ENCODE results near the gene ARNT2.
A peak's percentile ranks its signal among the peaks of the same experiment; 100 is the strongest.

Gene ARNT2

DNA sequence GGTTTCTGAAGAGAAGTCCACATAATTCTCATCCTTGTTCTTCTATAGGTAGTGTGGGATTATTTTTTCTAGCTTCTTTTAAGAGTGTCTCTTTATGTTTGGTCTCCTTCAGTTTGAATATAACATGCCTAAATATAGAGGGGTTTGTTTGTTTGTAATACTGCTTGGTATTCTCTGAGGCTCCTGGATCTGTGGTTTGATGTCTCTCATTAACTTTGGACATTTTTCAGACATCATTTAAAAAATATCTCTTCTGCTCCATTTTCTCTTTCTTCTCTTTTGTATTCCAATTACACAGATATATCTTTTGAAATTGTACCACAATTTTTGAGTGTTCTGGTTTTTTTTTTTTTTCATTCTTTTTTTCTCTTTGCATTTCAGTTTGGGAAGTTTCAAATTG lies 113.1 kb downstream of the ARNT2 start:
- Histone ChIP-seq H3K9ac (ENCODE audit: low read length) (no peak overlapping the region), H3K27ac (ENCODE audit: low read length, poor library complexity, severe bottlenecking) (no peak overlapping the region), H3K14ac (ENCODE audit: low read length in 2 of 2) (no peak overlapping the region), H4K8ac (ENCODE audit: low read length) (no peak overlapping the region), H3K18ac (ENCODE audit: low read depth in 1 of 2, low read length in 2 of 2) (no peak overlapping the region), H2BK15ac (ENCODE audit: low read depth, poor library complexity, severe bottlenecking) (no peak overlapping the region), H3K4me1 (ENCODE audit: control insufficient read depth, insufficient read depth, low read depth, low read length) (peaks cover 3% of the 10 kb centered on the region), H2AK5ac (ENCODE audit: low read length, severe bottlenecking) (no peak overlapping the region), H2BK5ac (ENCODE audit: low read depth, low read length, poor library complexity, severe bottlenecking) (no peak overlapping the region), H2BK120ac (ENCODE audit: low read depth, low read length) (no peak overlapping the region), H3K27me3 (ENCODE audit: control insufficient read depth in 1 of 2, insufficient read depth in 1 of 2, low read length in 2 of 2) (no peaks in the 10 kb centered on the region), H3K79me1 (replicated peaks; ENCODE audit: low read length, poor library complexity, severe bottlenecking) (no peaks in the 10 kb centered on the region), H3K4me3 (ENCODE audit: insufficient read depth in 1 of 2, low read depth in 1 of 2, low read length in 2 of 2) (peak overlapping the region in 1 of 2 experiments; percentile 40), H3K4me2 (ENCODE audit: low read length, poor library complexity, severe bottlenecking) (no peak overlapping the region), H3K23ac (ENCODE audit: low read length in 2 of 2) (no peak overlapping the region), H2BK12ac (ENCODE audit: low read length in 2 of 2) (no peak overlapping the region), H3K4ac (ENCODE audit: low read depth in 1 of 2, low read length in 2 of 2) (no peak overlapping the region), H3K9me3 (ENCODE audit: control insufficient read depth, low read length) (peaks cover 21% of the 10 kb centered on the region), H2AFZ (ENCODE audit: low read depth, low read length) (no peak overlapping the region), H3K36me3 (ENCODE audit: control insufficient read depth in 1 of 2, insufficient read depth in 2 of 2, low read depth in 1 of 2, low read length in 2 of 2) (peaks cover 3 to 5% of the 10 kb centered on the region in 2 experiments), H4K91ac (ENCODE audit: low read length) (no peak overlapping the region)
- DNase-seq: no peak

DNA sequence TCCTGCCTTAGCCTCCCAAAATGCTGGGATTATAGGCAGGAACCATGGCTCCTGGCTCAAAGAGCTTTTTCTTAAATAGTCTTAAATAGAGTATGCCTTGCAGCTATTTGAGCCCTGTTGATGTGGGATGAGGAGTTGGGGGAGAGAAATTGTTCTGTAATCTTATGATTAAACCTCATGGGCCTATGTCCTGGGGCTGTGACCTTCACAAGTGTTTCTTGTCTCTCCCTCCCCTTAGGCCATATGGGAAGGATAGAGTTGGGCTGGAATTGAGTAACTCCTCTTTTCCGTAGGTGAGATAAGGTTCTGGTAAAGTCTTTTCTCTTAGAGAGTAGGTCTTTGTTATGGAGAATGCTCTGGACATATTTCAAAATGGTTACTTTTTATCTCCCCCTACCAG lies 114.3 kb downstream of the ARNT2 start:
- 100% methylated on average over 1 of the region's 1 CpG for WGBS
- H3K23ac ChIP-seq (ENCODE audit: low read length in 2 of 2): no peak overlapping the region
- no peak overlapping the region for H4K91ac ChIP-seq (ENCODE audit: low read length)
- H2BK120ac ChIP-seq (ENCODE audit: low read depth, low read length): no peak overlapping the region
- H3K9me3 ChIP-seq (ENCODE audit: control insufficient read depth, low read length): peaks cover 21% of the 10 kb centered on the region
- no peak for DNase-seq
- no peaks in the 10 kb centered on the region for H3K27me3 ChIP-seq (ENCODE audit: control insufficient read depth in 1 of 2, insufficient read depth in 1 of 2, low read length in 2 of 2)
- no peak overlapping the region for H3K4me3 ChIP-seq (ENCODE audit: insufficient read depth in 1 of 2, low read depth in 1 of 2, low read length in 2 of 2)
- H2AK5ac ChIP-seq (ENCODE audit: low read length, severe bottlenecking): no peak overlapping the region
- no peak overlapping the region for H2BK15ac ChIP-seq (ENCODE audit: low read depth, poor library complexity, severe bottlenecking)
- H3K27ac ChIP-seq (ENCODE audit: low read length, poor library complexity, severe bottlenecking): no peak overlapping the region
- no peaks in the 10 kb centered on the region for H3K4me1 ChIP-seq (ENCODE audit: control insufficient read depth, insufficient read depth, low read depth, low read length)
- H3K4me2 ChIP-seq (ENCODE audit: low read length, poor library complexity, severe bottlenecking): no peak overlapping the region
- H2BK5ac ChIP-seq (ENCODE audit: low read depth, low read length, poor library complexity, severe bottlenecking): no peak overlapping the region
- H3K4ac ChIP-seq (ENCODE audit: low read depth in 1 of 2, low read length in 2 of 2): no peak overlapping the region
- H2BK12ac ChIP-seq (ENCODE audit: low read length in 2 of 2): no peak overlapping the region
- no peaks in the 10 kb centered on the region for H3K79me1 ChIP-seq (replicated peaks; ENCODE audit: low read length, poor library complexity, severe bottlenecking)
- no peak overlapping the region for H2AFZ ChIP-seq (ENCODE audit: low read depth, low read length)
- no peak overlapping the region for H3K18ac ChIP-seq (ENCODE audit: low read depth in 1 of 2, low read length in 2 of 2)
- peaks cover 5 to 6% of the 10 kb centered on the region in 2 experiments for H3K36me3 ChIP-seq (ENCODE audit: control insufficient read depth in 1 of 2, insufficient read depth in 2 of 2, low read depth in 1 of 2, low read length in 2 of 2)
- H3K9ac ChIP-seq (ENCODE audit: low read length): no peak overlapping the region
- no peak overlapping the region for H4K8ac ChIP-seq (ENCODE audit: low read length)
- no peak overlapping the region for H3K14ac ChIP-seq (ENCODE audit: low read length in 2 of 2)

DNA sequence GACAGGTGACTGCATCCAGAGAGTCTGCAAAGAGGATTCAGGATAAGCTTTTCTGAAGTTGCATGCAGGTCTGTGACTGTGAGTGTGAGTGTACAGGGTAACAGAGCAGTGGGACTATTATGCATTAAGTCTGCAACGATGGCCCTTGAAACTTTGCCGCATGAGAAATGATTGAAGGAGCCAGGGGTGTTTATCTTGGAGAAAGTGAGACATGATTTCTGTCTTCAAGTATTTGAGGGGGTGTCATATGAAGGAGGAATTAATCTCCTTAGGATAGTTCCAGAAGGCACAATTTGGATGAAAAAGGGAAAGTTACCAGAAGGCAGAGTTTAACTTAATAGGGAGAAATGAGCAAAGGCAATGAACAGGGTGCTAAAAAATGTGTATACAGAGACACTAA lies 119.6 kb downstream of the ARNT2 start:
- peaks cover 3% of the 10 kb centered on the region for H3K9me3 ChIP-seq (ENCODE audit: control insufficient read depth, low read length)
- no peak overlapping the region for H3K4me2 ChIP-seq (ENCODE audit: low read length, poor library complexity, severe bottlenecking)
- H3K4me1 ChIP-seq (ENCODE audit: control insufficient read depth, insufficient read depth, low read depth, low read length): no peaks in the 10 kb centered on the region
- no peak overlapping the region for H3K14ac ChIP-seq (ENCODE audit: low read length in 2 of 2)
- no peak overlapping the region for H3K4ac ChIP-seq (ENCODE audit: low read depth in 1 of 2, low read length in 2 of 2)
- H3K9ac ChIP-seq (ENCODE audit: low read length): no peak overlapping the region
- H2BK5ac ChIP-seq (ENCODE audit: low read depth, low read length, poor library complexity, severe bottlenecking): no peak overlapping the region
- no peak overlapping the region for H2BK12ac ChIP-seq (ENCODE audit: low read length in 2 of 2)
- WGBS: 99% methylated on average over 2 of the region's 2 CpGs
- H2BK15ac ChIP-seq (ENCODE audit: low read depth, poor library complexity, severe bottlenecking): no peak overlapping the region
- H3K27ac ChIP-seq (ENCODE audit: low read length, poor library complexity, severe bottlenecking): no peak overlapping the region
- no peak overlapping the region for H3K4me3 ChIP-seq (ENCODE audit: insufficient read depth in 1 of 2, low read depth in 1 of 2, low read length in 2 of 2)
- H2AK5ac ChIP-seq (ENCODE audit: low read length, severe bottlenecking): no peak overlapping the region
- no peak overlapping the region for H2AFZ ChIP-seq (ENCODE audit: low read depth, low read length)
- H3K23ac ChIP-seq (ENCODE audit: low read length in 2 of 2): no peak overlapping the region
- peaks cover 0 to 12% of the 10 kb centered on the region in 2 experiments for H3K36me3 ChIP-seq (ENCODE audit: control insufficient read depth in 1 of 2, insufficient read depth in 2 of 2, low read depth in 1 of 2, low read length in 2 of 2)
- no peak overlapping the region for H3K18ac ChIP-seq (ENCODE audit: low read depth in 1 of 2, low read length in 2 of 2)
- no peak for DNase-seq
- no peak overlapping the region for H4K8ac ChIP-seq (ENCODE audit: low read length)
- H3K79me1 ChIP-seq (replicated peaks; ENCODE audit: low read length, poor library complexity, severe bottlenecking): no peaks in the 10 kb centered on the region
- H2BK120ac ChIP-seq (ENCODE audit: low read depth, low read length): no peak overlapping the region
- H3K27me3 ChIP-seq (ENCODE audit: control insufficient read depth in 1 of 2, insufficient read depth in 1 of 2, low read length in 2 of 2): no peaks in the 10 kb centered on the region
- H4K91ac ChIP-seq (ENCODE audit: low read length): no peak overlapping the region

DNA sequence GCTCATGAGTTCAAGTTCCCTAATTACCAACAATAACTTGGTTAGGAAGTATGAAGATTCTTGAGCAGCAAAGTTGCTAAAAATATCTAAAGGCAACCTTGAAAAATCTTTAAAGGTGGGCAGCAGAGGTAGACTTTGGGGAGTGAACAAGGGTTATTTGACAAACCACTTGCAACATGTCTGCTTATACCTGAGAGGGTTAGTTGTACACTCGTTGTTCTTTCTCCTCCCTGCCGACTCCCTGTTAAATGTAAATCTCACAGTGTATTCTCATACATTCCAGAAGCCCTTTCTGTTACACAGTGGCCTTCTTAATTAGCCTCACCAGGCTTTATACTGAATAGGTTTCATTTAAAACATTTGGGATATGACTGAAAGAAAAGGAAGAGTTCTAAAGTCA lies 121.7 kb downstream of the ARNT2 start:
- H2AK5ac ChIP-seq (ENCODE audit: low read length, severe bottlenecking): no peak overlapping the region

More for the DNA sequence above, 121.7 kb downstream of the ARNT2 start:
- Histone ChIP-seq H2BK15ac (ENCODE audit: low read depth, poor library complexity, severe bottlenecking) (no peak overlapping the region), H4K8ac (ENCODE audit: low read length) (no peak overlapping the region), H3K36me3 (ENCODE audit: control insufficient read depth in 1 of 2, insufficient read depth in 2 of 2, low read depth in 1 of 2, low read length in 2 of 2) (peaks cover 0 to 12% of the 10 kb centered on the region in 2 experiments), H2BK120ac (ENCODE audit: low read depth, low read length) (no peak overlapping the region), H2BK12ac (ENCODE audit: low read length in 2 of 2) (no peak overlapping the region), H3K23ac (ENCODE audit: low read length in 2 of 2) (no peak overlapping the region), H2BK5ac (ENCODE audit: low read depth, low read length, poor library complexity, severe bottlenecking) (no peak overlapping the region), H3K18ac (ENCODE audit: low read depth in 1 of 2, low read length in 2 of 2) (no peak overlapping the region), H3K4me3 (ENCODE audit: insufficient read depth in 1 of 2, low read depth in 1 of 2, low read length in 2 of 2) (no peak overlapping the region), H4K91ac (ENCODE audit: low read length) (no peak overlapping the region), H3K9ac (ENCODE audit: low read length) (peak overlapping the region; percentile 16), H3K4ac (ENCODE audit: low read depth in 1 of 2, low read length in 2 of 2) (no peak overlapping the region), H3K9me3 (ENCODE audit: control insufficient read depth, low read length) (no peaks in the 10 kb centered on the region), H3K4me1 (ENCODE audit: control insufficient read depth, insufficient read depth, low read depth, low read length) (no peaks in the 10 kb centered on the region), H3K27ac (ENCODE audit: low read length, poor library complexity, severe bottlenecking) (no peak overlapping the region), H3K79me1 (replicated peaks; ENCODE audit: low read length, poor library complexity, severe bottlenecking) (no peaks in the 10 kb centered on the region), H3K4me2 (ENCODE audit: low read length, poor library complexity, severe bottlenecking) (no peak overlapping the region), H3K27me3 (ENCODE audit: control insufficient read depth in 1 of 2, insufficient read depth in 1 of 2, low read length in 2 of 2) (no peaks in the 10 kb centered on the region), H3K14ac (ENCODE audit: low read length in 2 of 2) (no peak overlapping the region), H2AFZ (ENCODE audit: low read depth, low read length) (no peak overlapping the region)
- no peak for DNase-seq
- 100% methylated on average over 2 of the region's 2 CpGs for WGBS

Data from mesenchymal stem cell (in vitro differentiated cells and primary cell).